Sigmoid colon (tissue), 7 donors: ENCODE data around the gene LINGO4. TPM values are rescaled to one million over a fixed set of nuclear protein-coding genes. Genes with fewer than 3 reads are reported as not detected.
A peak's percentile ranks its signal among the peaks of the same experiment; 100 is the strongest.

Experiments
- DNase-seq: peaks from one replicate; pipeline ENCODE4 v3.0.0-alpha.2; 2019
- H3K27ac ChIP-seq, 4 donors: fragments of 200-600 bp; sonication (generic); one replicate each; pipeline ENCODE4 v1.5.1; 2016 to 2019; ENCODE audit warnings: mild to moderate bottlenecking in 1 of 4
- H3K27me3 ChIP-seq, 3 donors: fragments of 200-600 bp; sonication (generic); one replicate each; pipeline ENCODE4 v1.5.1; 2019; ENCODE audit warnings: mild to moderate bottlenecking in 1 of 3
- H3K36me3 ChIP-seq, 4 donors: fragments of 200-600 bp; sonication (generic); one replicate each; pipeline ENCODE4 v1.5.1; 2016 to 2019
- H3K4me1 ChIP-seq, 4 donors: fragments of 200-600 bp; sonication (generic); one replicate each; pipeline ENCODE4 v1.5.1; 2017 to 2019
- H3K4me3 ChIP-seq, 4 donors: fragments of 200-600 bp; sonication (generic); one replicate each; pipeline ENCODE4 v1.5.1; 2017 to 2019; ENCODE audit warnings: mild to moderate bottlenecking in 2 of 4, moderate library complexity in 1 of 4
- H3K9me3 ChIP-seq, 4 donors: fragments of 200-600 bp in 3 of 4; sonication (generic) in 3 of 4; one replicate each; pipeline versions ENCODE4 v1.5.1 to v1.6.1; 2013 to 2019
- CTCF ChIP-seq, 4 experiments: fragments of 450-650 bp in 3 of 4; fragments of 200-600 bp in 1 of 4; IDR thresholded peaks; one replicate each; pipeline ENCODE4 v1.5.1; 2016 to 2019; ENCODE audit warnings: antibody characterized with exemption in 4 of 4, mild to moderate bottlenecking in 3 of 4, moderate library complexity in 2 of 4
- EP300 ChIP-seq, 4 donors: sonication (generic); formaldehyde crosslinking; IDR thresholded peaks; one replicate each; pipeline ENCODE4 v1.6.1; 2017; ENCODE audit warnings: antibody characterized with exemption in 4 of 4
- POLR2A ChIP-seq, 2 donors: fragments of 450-650 bp; IDR thresholded peaks; one replicate each; pipeline ENCODE4 v1.6.1; 2016; ENCODE audit warnings: antibody characterized with exemption in 2 of 2, mild to moderate bottlenecking in 2 of 2, moderate library complexity in 2 of 2
- POLR2AphosphoS5 ChIP-seq, 4 donors: sonication (generic); formaldehyde crosslinking; IDR thresholded peaks; one replicate each; pipeline ENCODE4 v1.6.1; 2017; ENCODE audit warnings: antibody characterized with exemption in 4 of 4
- WGBS, 2 donors: extraction: QIAGEN DNeasy Blood & Tissue Kit; methylation state at CpG; one replicate each; pipeline ENCODE4 v1.1.7; 2013; 5-methylcytosine and 5-hydroxymethylcytosine counted together
- intact Hi-C: fragments of 100-400 bp; cut with DNase I; formaldehyde crosslinking; loops from one replicate; pipeline ENCODE4 v1.15.1; 2023
- polyA plus RNA-seq, 3 donors: library from polyadenylated mRNA; stranded (reverse); fragments of 200-250 nt; gene quantifications; one replicate each; pipeline ENCODE4 v1.2.3, GENCODE V29; 2013
- total RNA-seq, 4 donors: library from RNA; depleted of rRNA; stranded (reverse); fragments of >200 nt; gene quantifications; one replicate each; pipeline ENCODE4 v1.1.0, GENCODE V29; 2016
- donor health status: healthy with polysubstance abuse.
- donor health status: Bipolar disorder and iron deficiency.
- donor health status: healthy.

Gene LINGO4
- total and polyA plus RNA-seq, 7 donors, result 0.13 to 0.16 TPM; not detected in 5

- WGBS, 2 donors, result 89 to 91% methylated on average over 7 of the region's 7 CpGs
- Histone ChIP-seq H3K4me3 (no peak overlapping the region), H3K36me3 (no peaks in the 10 kb centered on the region), H3K27me3 (peaks cover 0 to 45% (median 0%) of the 10 kb centered on the region in 3 donors), H3K27ac (no peak overlapping the region), H3K4me1 (no peaks in the 10 kb centered on the region), H3K9me3 (no peaks in the 10 kb centered on the region)
- peak; percentile 54 for DNase-seq
- TF ChIP-seq POLR2A (IDR thresholded peaks at IDR 0.05) (no peak), EP300 (IDR thresholded peaks at IDR 0.05) (no peak), CTCF (IDR thresholded peaks at IDR 0.05) (no peak), POLR2AphosphoS5 (IDR thresholded peaks at IDR 0.05) (no peak)
- intact Hi-C loops, result no loop called here
These were observed 3.4 kb downstream of the LINGO4 start for GRCh38 chr1:151801846-151802245.

GRCh38 chr1:151801310-151801820, 3.9 kb downstream of the LINGO4 start:
- no peak for TF ChIP-seq CTCF (IDR thresholded peaks at IDR 0.05)
- no peak for TF ChIP-seq POLR2AphosphoS5 (IDR thresholded peaks at IDR 0.05)
- peaks cover 0 to 41% (median 0%) of the 10 kb centered on the region in 3 donors for H3K27me3 ChIP-seq
- 95% methylated on average over 12 of the region's 12 CpGs for WGBS, 2 donors
- DNase-seq, result peak; percentile 51
- no peaks in the 10 kb centered on the region for H3K36me3 ChIP-seq
- H3K9me3 ChIP-seq, result no peaks in the 10 kb centered on the region
- H3K4me1 ChIP-seq, result no peaks in the 10 kb centered on the region
- intact Hi-C loops, result no loop called here
- no peak overlapping the region for H3K4me3 ChIP-seq
- no peak overlapping the region for H3K27ac ChIP-seq

GRCh38 chr1:151800830-151801229, 4.4 kb downstream of the LINGO4 start:
- TF ChIP-seq POLR2AphosphoS5 (IDR thresholded peaks at IDR 0.05) (no peak), EP300 (IDR thresholded peaks at IDR 0.05) (no peak), POLR2A (IDR thresholded peaks at IDR 0.05) (no peak), CTCF (IDR thresholded peaks at IDR 0.05) (no peak)
- Histone ChIP-seq H3K4me3 (no peak overlapping the region), H3K4me1 (no peaks in the 10 kb centered on the region), H3K36me3 (no peaks in the 10 kb centered on the region), H3K27ac (no peak overlapping the region), H3K27me3 (peaks cover 0 to 38% (median 0%) of the 10 kb centered on the region in 3 donors), H3K9me3 (no peaks in the 10 kb centered on the region)
- 71 to 72% methylated on average over 8 of the region's 8 CpGs for WGBS, 2 donors
- intact Hi-C loops, result no loop called here
- DNase-seq, result no peak

GRCh38 chr1:151799179-151800022, 5.8 kb downstream of the LINGO4 start:
- no peaks in the 10 kb centered on the region for H3K4me1 ChIP-seq
- H3K27ac ChIP-seq, result no peak overlapping the region
- TF ChIP-seq CTCF (IDR thresholded peaks at IDR 0.05) (no peak), POLR2AphosphoS5 (IDR thresholded peaks at IDR 0.05) (no peak), EP300 (IDR thresholded peaks at IDR 0.05) (no peak), POLR2A (IDR thresholded peaks at IDR 0.05) (no peak)
- WGBS, 2 donors, result 69 to 81% methylated on average over 9 of the region's 9 CpGs
- no peaks in the 10 kb centered on the region for H3K9me3 ChIP-seq
- peak; percentile 10 for DNase-seq
- H3K36me3 ChIP-seq, result no peaks in the 10 kb centered on the region
- intact Hi-C loops, result no loop called here
- peaks cover 0 to 32% (median 0%) of the 10 kb centered on the region in 3 donors for H3K27me3 ChIP-seq
- H3K4me3 ChIP-seq, result no peak overlapping the region
